ENCODE results near the gene REM1. TPM values are rescaled to one million over a fixed set of nuclear protein-coding genes. Genes with fewer than 3 reads are reported as not detected.
"Not testable (repeated sequence)": the region's sequence is repeated elsewhere in the genome, so short reads cannot be mapped to it uniquely, and the experiment has no call there.

REM1 gene
- 4.7 TPM for total RNA-seq

GRCh38 chr20:31474758-31475427 is at the start of gene REM1, which contains the start of gene DEFB124:
Gene REM1, plus strand, starts transcription at chr20:31475288. Its CDS starts 1,158 bp downstream, at chr20:31476446.
Gene DEFB124, minus strand, starts transcription at chr20:31475127. Its CDS starts 2,114 bp downstream, at chr20:31473013.
- H3K9ac ChIP-seq (ENCODE audit: low read depth in 1 of 3, low read length in 3 of 3) = peak within 1 kb of the TSS; percentile 45 to 74 (median 57)
- H3K27me3 ChIP-seq (ENCODE audit: control insufficient read depth in 3 of 3, insufficient read depth in 3 of 3, low read length in 3 of 3) = peaks cover 19 to 28% (median 25%) of the 10 kb centered on the region in 3 donors
- peak within 1 kb of the TSS; percentile 62 to 70 (median 69) for H3K4me3 ChIP-seq (ENCODE audit: low read length in 3 of 3)
- H3K4me1 ChIP-seq (ENCODE audit: control insufficient read depth in 3 of 3, insufficient read depth in 3 of 3, low read length in 3 of 3) = peaks cover 9 to 10% (median 10%) of the 10 kb centered on the region in 3 donors
- no peaks in the 10 kb centered on the region for H3K9me3 ChIP-seq (ENCODE audit: control insufficient read depth in 3 of 3, low read length in 3 of 3)
- peaks cover 0 to 2% (median 0%) of the 10 kb centered on the region in 3 donors for H3K36me3 ChIP-seq (ENCODE audit: control insufficient read depth in 3 of 3, insufficient read depth in 3 of 3, low read length in 3 of 3)
- H3K27ac ChIP-seq (ENCODE audit: low read depth, low read length) = peak within 1 kb of the TSS; percentile 62

- Histone ChIP-seq H3K27me3 (ENCODE audit: control insufficient read depth in 3 of 3, insufficient read depth in 3 of 3, low read length in 3 of 3) (peaks cover 0 to 8% (median 0%) of the 10 kb centered on the region in 3 donors), H3K36me3 (ENCODE audit: control insufficient read depth in 3 of 3, insufficient read depth in 3 of 3, low read length in 3 of 3) (no peaks in the 10 kb centered on the region), H3K9ac (ENCODE audit: low read depth in 1 of 3, low read length in 3 of 3) (no peak overlapping the region), H3K27ac (ENCODE audit: low read depth, low read length) (no peak overlapping the region), H3K4me3 (ENCODE audit: low read length in 3 of 3) (no peak overlapping the region), H3K9me3 (ENCODE audit: control insufficient read depth in 3 of 3, low read length in 3 of 3) (no peaks in the 10 kb centered on the region), H3K4me1 (ENCODE audit: control insufficient read depth in 3 of 3, insufficient read depth in 3 of 3, low read length in 3 of 3) (no peaks in the 10 kb centered on the region)
Measured at GRCh38 chr20:31425797-31426196, 49.3 kb upstream of the REM1 start.

GRCh38 chr20:31426891-31427551 is 48.1 kb upstream of the REM1 start:
- not testable (repeated sequence) for H3K27me3 ChIP-seq (ENCODE audit: control insufficient read depth in 3 of 3, insufficient read depth in 3 of 3, low read length in 3 of 3); H3K36me3 ChIP-seq (ENCODE audit: control insufficient read depth in 3 of 3, insufficient read depth in 3 of 3, low read length in 3 of 3); H3K9ac ChIP-seq (ENCODE audit: low read depth in 1 of 3, low read length in 3 of 3); H3K4me1 ChIP-seq (ENCODE audit: control insufficient read depth in 3 of 3, insufficient read depth in 3 of 3, low read length in 3 of 3); H3K4me3 ChIP-seq (ENCODE audit: low read length in 3 of 3); H3K27ac ChIP-seq (ENCODE audit: low read depth, low read length); H3K9me3 ChIP-seq (ENCODE audit: control insufficient read depth in 3 of 3, low read length in 3 of 3)

GRCh38 chr20:31427576-31427975 is 47.5 kb upstream of the REM1 start:
- not testable (repeated sequence) for H3K36me3 ChIP-seq (ENCODE audit: control insufficient read depth in 3 of 3, insufficient read depth in 3 of 3, low read length in 3 of 3); H3K9me3 ChIP-seq (ENCODE audit: control insufficient read depth in 3 of 3, low read length in 3 of 3); H3K4me1 ChIP-seq (ENCODE audit: control insufficient read depth in 3 of 3, insufficient read depth in 3 of 3, low read length in 3 of 3); H3K4me3 ChIP-seq (ENCODE audit: low read length in 3 of 3); H3K27ac ChIP-seq (ENCODE audit: low read depth, low read length); H3K27me3 ChIP-seq (ENCODE audit: control insufficient read depth in 3 of 3, insufficient read depth in 3 of 3, low read length in 3 of 3); H3K9ac ChIP-seq (ENCODE audit: low read depth in 1 of 3, low read length in 3 of 3)

- H3K36me3 ChIP-seq (ENCODE audit: control insufficient read depth in 3 of 3, insufficient read depth in 3 of 3, low read length in 3 of 3) = no peaks in the 10 kb centered on the region
- H3K9ac ChIP-seq (ENCODE audit: low read depth in 1 of 3, low read length in 3 of 3) = no peak overlapping the region
- no peaks in the 10 kb centered on the region for H3K27me3 ChIP-seq (ENCODE audit: control insufficient read depth in 3 of 3, insufficient read depth in 3 of 3, low read length in 3 of 3)
- no peaks in the 10 kb centered on the region for H3K4me1 ChIP-seq (ENCODE audit: control insufficient read depth in 3 of 3, insufficient read depth in 3 of 3, low read length in 3 of 3)
- no peaks in the 10 kb centered on the region for H3K9me3 ChIP-seq (ENCODE audit: control insufficient read depth in 3 of 3, low read length in 3 of 3)
- no peak overlapping the region for H3K4me3 ChIP-seq (ENCODE audit: low read length in 3 of 3)
- H3K27ac ChIP-seq (ENCODE audit: low read depth, low read length) = no peak overlapping the region
Measured at GRCh38 chr20:31430568-31431115, 44.4 kb upstream of the REM1 start.

- Histone ChIP-seq H3K36me3 (ENCODE audit: control insufficient read depth in 3 of 3, insufficient read depth in 3 of 3, low read length in 3 of 3) (no peaks in the 10 kb centered on the region), H3K9me3 (ENCODE audit: control insufficient read depth in 3 of 3, low read length in 3 of 3) (no peaks in the 10 kb centered on the region), H3K27ac (ENCODE audit: low read depth, low read length) (no peak within 1 kb of the TSS), H3K4me1 (ENCODE audit: control insufficient read depth in 3 of 3, insufficient read depth in 3 of 3, low read length in 3 of 3) (no peaks in the 10 kb centered on the region), H3K9ac (ENCODE audit: low read depth in 1 of 3, low read length in 3 of 3) (no peak within 1 kb of the TSS), H3K4me3 (ENCODE audit: low read length in 3 of 3) (no peak within 1 kb of the TSS), H3K27me3 (ENCODE audit: control insufficient read depth in 3 of 3, insufficient read depth in 3 of 3, low read length in 3 of 3) (peaks cover 0 to 3% (median 0%) of the 10 kb centered on the region in 3 donors)
Measured at GRCh38 chr20:31440012-31440659, 35.0 kb upstream of the REM1 start, which contains the start of gene DEFB123. Gene DEFB123, plus strand, starts transcription at chr20:31440632. Its CDS starts 67 bp downstream, at chr20:31440699.

GRCh38 chr20:31446084-31446819 is 28.8 kb upstream of the REM1 start:
- Histone ChIP-seq H3K9ac (ENCODE audit: low read depth in 1 of 3, low read length in 3 of 3) (no peak overlapping the region), H3K27me3 (ENCODE audit: control insufficient read depth in 3 of 3, insufficient read depth in 3 of 3, low read length in 3 of 3) (peaks cover 0 to 3% (median 0%) of the 10 kb centered on the region in 3 donors), H3K4me1 (ENCODE audit: control insufficient read depth in 3 of 3, insufficient read depth in 3 of 3, low read length in 3 of 3) (no peaks in the 10 kb centered on the region), H3K36me3 (ENCODE audit: control insufficient read depth in 3 of 3, insufficient read depth in 3 of 3, low read length in 3 of 3) (no peaks in the 10 kb centered on the region), H3K4me3 (ENCODE audit: low read length in 3 of 3) (no peak overlapping the region), H3K27ac (ENCODE audit: low read depth, low read length) (no peak overlapping the region), H3K9me3 (ENCODE audit: control insufficient read depth in 3 of 3, low read length in 3 of 3) (no peaks in the 10 kb centered on the region)

GRCh38 chr20:31449511-31450414 is 25.3 kb upstream of the REM1 start:
- H3K4me3 ChIP-seq (ENCODE audit: low read length in 3 of 3) = no peak overlapping the region
- no peak overlapping the region for H3K9ac ChIP-seq (ENCODE audit: low read depth in 1 of 3, low read length in 3 of 3)
- H3K4me1 ChIP-seq (ENCODE audit: control insufficient read depth in 3 of 3, insufficient read depth in 3 of 3, low read length in 3 of 3) = no peaks in the 10 kb centered on the region
- H3K36me3 ChIP-seq (ENCODE audit: control insufficient read depth in 3 of 3, insufficient read depth in 3 of 3, low read length in 3 of 3) = no peaks in the 10 kb centered on the region
- H3K9me3 ChIP-seq (ENCODE audit: control insufficient read depth in 3 of 3, low read length in 3 of 3) = no peaks in the 10 kb centered on the region
- H3K27me3 ChIP-seq (ENCODE audit: control insufficient read depth in 3 of 3, insufficient read depth in 3 of 3, low read length in 3 of 3) = no peaks in the 10 kb centered on the region
- H3K27ac ChIP-seq (ENCODE audit: low read depth, low read length) = no peak overlapping the region

- no peaks in the 10 kb centered on the region for H3K36me3 ChIP-seq (ENCODE audit: control insufficient read depth in 3 of 3, insufficient read depth in 3 of 3, low read length in 3 of 3)
- H3K9ac ChIP-seq (ENCODE audit: low read depth in 1 of 3, low read length in 3 of 3) = no peak overlapping the region
- no peaks in the 10 kb centered on the region for H3K27me3 ChIP-seq (ENCODE audit: control insufficient read depth in 3 of 3, insufficient read depth in 3 of 3, low read length in 3 of 3)
- no peak overlapping the region for H3K27ac ChIP-seq (ENCODE audit: low read depth, low read length)
- H3K9me3 ChIP-seq (ENCODE audit: control insufficient read depth in 3 of 3, low read length in 3 of 3) = no peaks in the 10 kb centered on the region
- H3K4me1 ChIP-seq (ENCODE audit: control insufficient read depth in 3 of 3, insufficient read depth in 3 of 3, low read length in 3 of 3) = no peaks in the 10 kb centered on the region
- H3K4me3 ChIP-seq (ENCODE audit: low read length in 3 of 3) = no peak overlapping the region
Measured at GRCh38 chr20:31452575-31452974, 22.5 kb upstream of the REM1 start.

Data from skeletal muscle tissue (tissue), 4 donors.